GM23248 (cell line): Measurements from ENCODE around the gene CTNND2.

Experiments used
- EZH2 ChIP-seq: fragments of 200-600 bp; sonication (generic); IDR thresholded peaks from 2 replicates; pipeline ENCODE4 v1.6.1; 2018; ENCODE audit warnings: antibody characterized with exemption, mild to moderate bottlenecking; ENCODE audit not compliant: insufficient read depth, poor library complexity, severe bottlenecking
- EZH2phosphoT487 ChIP-seq: fragments of 200-600 bp; sonication (generic); IDR thresholded peaks from 2 replicates; pipeline ENCODE4 v1.6.1; 2018; ENCODE audit warnings: antibody characterized with exemption, moderate library complexity, mild to moderate bottlenecking, low read depth; ENCODE audit not compliant: insufficient read depth

DNA sequence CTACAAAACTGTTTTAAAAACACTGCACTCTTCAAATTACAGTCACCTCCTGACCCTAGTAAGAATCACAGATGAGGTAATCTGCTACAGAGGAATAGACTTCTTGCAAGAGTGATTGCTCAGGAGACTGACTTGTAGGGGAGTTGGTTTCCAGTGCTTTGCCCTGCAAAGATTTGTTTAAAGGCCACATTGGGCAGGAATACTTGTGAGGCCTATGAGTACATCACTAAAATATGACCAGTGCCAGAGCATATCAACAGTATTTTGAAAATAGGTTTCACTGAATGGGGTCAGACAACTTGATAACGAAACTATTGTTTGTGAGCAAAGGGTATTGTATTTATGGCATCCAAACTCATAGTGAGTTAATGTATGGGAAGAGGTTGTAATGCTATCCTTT is 21.5 kb upstream of the CTNND2 start:
- TF ChIP-seq EZH2 = no peak
- no peak for TF ChIP-seq EZH2phosphoT487
